ENCODE measurements around the gene C5AR2.

Gene C5AR2

DNA sequence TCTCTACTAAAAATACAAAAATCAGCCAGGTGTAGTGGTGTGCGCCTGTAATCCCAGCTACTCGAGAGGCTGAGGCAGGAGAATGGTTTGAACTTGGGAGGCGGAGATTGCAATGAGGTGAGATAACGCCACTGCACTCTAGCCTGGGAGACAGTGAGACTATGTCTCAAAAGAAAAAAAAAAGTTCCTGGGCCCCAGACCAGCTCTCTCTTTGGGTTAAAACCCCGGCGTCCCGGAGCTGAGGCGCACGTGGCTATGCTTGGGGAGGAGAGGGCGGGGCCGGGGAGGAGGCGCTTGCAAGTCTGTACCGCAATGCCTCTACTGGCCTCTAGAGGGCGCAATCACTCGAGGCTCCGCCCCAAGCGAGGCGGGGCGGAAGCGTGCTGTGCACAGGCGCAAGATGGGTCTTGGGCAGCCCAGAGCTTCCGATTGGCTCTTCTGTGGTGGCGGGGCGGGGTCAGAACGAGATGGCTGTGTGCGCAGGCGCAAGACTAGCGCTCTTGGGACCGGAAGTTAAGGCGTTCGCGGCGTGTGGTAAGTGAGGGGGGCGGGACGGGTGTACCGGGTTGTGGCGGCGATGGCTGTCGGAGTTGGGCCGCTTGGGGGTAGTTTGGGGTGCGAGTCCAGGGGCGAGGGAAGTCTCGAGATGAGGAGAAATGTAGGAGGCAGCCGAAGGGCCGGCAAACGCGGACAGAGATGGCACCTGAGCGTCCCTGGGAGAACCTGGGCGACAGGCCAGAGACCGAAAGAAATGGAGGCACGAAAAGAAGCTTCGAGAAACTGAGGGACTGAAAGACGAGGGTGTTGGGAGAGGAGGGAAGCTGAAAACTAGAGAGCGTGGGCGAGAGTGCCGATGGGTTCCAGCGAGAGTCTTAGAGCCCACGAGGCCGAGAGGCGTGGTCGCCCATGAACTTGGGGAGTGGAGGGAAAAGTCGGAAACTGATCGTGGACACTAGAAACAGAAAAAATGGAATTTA is 17.1 kb downstream of the C5AR2 start, which contains the start of gene DHX34:
Gene DHX34, plus strand, starts transcription at position 497 of the 977 bp plus-strand sequence. CDS start 3,716 bp downstream, outside the sequence.
- peak; percentile 100 for DNase-seq (ENCODE audit: low spot score)
- TF ChIP-seq, protein P1, sequence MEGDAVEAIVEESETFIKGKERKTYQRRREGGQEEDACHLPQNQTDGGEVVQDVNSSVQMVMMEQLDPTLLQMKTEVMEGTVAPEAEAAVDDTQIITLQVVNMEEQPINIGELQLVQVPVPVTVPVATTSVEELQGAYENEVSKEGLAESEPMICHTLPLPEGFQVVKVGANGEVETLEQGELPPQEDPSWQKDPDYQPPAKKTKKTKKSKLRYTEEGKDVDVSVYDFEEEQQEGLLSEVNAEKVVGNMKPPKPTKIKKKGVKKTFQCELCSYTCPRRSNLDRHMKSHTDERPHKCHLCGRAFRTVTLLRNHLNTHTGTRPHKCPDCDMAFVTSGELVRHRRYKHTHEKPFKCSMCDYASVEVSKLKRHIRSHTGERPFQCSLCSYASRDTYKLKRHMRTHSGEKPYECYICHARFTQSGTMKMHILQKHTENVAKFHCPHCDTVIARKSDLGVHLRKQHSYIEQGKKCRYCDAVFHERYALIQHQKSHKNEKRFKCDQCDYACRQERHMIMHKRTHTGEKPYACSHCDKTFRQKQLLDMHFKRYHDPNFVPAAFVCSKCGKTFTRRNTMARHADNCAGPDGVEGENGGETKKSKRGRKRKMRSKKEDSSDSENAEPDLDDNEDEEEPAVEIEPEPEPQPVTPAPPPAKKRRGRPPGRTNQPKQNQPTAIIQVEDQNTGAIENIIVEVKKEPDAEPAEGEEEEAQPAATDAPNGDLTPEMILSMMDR (IDR thresholded peaks at IDR 0.05; ENCODE audit: borderline replicate concordance, control extremely low read depth, extremely low read depth, insufficient read depth, missing control alignments): peak; percentile 99
- in situ Hi-C loops (cut with MboI; ENCODE audit: low sequenced_read_pairs, unreplicated experiment): no loop called here

DNA sequence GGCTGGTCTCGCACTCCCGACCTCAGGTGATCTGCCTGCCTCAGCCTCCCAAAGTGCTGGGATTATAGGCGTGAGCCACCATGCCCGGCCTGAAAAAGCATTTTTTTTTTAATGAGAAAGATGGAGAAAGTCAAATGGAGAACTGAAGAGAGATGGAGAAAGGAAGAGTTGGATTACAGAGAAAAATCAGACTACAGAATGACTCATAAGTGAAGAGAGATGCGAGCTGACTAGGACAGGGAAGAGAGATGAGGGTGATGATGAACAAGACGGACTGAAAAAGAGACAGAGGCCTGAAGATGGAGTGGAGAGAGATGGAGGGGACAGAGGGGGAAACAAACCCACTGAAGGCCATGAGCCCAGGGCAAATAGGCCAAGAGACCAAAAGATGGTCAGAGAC is 18.7 kb downstream of the C5AR2 start:
- in situ Hi-C loops (cut with MboI; ENCODE audit: low sequenced_read_pairs, unreplicated experiment): no loop called here
- DNase-seq (ENCODE audit: low spot score): no peak

DNA sequence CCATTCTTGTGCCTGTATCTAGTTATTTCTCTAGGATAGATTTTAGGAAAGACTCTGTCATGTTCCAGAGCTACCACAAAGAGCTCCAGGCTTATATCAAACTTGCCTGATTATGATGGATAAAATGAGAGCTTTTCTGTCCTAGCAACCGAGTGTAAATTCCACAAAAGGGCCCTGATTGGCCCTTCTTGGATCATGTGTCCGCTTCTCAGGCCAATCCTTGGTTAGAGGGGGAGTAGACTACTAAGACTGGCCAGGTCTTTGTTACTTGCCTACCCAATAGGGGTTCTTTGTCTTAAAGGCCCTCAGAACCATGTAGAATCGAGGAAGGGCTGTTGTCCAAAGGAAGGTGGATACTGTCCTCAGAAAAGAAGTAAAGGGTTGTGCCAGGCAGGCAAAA is 19.6 kb downstream of the C5AR2 start:
- in situ Hi-C loops (cut with MboI; ENCODE audit: low sequenced_read_pairs, unreplicated experiment): no loop called here
- TF ChIP-seq, protein P1 (IDR thresholded peaks at IDR 0.05; ENCODE audit: borderline replicate concordance, control extremely low read depth, extremely low read depth, insufficient read depth, missing control alignments): no peak
- DNase-seq (ENCODE audit: low spot score): no peak

More for the DNA sequence above, 18.7 kb downstream of the C5AR2 start:
- TF ChIP-seq, protein P1 (IDR thresholded peaks at IDR 0.05; ENCODE audit: borderline replicate concordance, control extremely low read depth, extremely low read depth, insufficient read depth, missing control alignments): no peak

DNA sequence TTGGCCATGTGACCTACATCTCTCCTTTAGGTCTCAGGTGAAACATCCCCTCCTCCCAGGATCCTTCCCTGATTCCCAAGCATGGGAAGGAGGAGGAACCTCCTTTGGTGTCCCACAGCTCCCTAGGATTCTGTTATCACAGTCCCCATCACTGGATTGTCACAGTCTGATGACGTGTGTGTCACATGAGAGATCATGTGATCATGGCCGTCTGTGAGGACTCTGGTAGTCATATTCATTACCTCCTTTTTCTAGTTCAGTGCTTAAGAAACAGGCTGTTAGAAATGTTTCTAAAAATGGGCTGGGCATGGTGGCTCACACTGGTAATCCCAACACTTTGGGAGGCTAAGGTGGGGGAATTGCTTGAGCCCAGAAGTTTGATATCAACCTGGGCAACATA is 20.1 kb downstream of the C5AR2 start:
- in situ Hi-C loops (cut with MboI; ENCODE audit: low sequenced_read_pairs, unreplicated experiment): no loop called here
- DNase-seq (ENCODE audit: low spot score): no peak
- TF ChIP-seq, protein P1 (IDR thresholded peaks at IDR 0.05; ENCODE audit: borderline replicate concordance, control extremely low read depth, extremely low read depth, insufficient read depth, missing control alignments): no peak

DNA sequence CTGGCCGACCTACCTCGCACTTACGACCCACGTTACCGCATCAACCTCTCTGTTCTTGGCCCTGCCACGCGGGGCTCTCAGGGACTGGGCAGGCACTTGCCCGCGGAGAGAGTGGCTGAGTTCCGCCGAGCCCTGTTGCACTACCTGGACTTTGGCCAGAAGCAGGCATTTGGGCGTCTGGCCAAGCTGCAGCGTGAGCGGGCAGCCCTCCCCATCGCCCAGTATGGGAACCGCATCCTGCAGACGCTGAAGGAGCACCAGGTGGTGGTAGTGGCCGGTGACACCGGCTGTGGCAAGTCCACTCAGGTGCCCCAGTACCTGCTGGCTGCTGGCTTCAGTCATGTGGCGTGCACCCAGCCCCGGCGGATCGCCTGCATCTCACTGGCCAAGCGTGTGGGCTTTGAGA is 21.3 kb downstream of the C5AR2 start:
- DNase-seq (ENCODE audit: low spot score): no peak
- TF ChIP-seq, protein P1 (IDR thresholded peaks at IDR 0.05; ENCODE audit: borderline replicate concordance, control extremely low read depth, extremely low read depth, insufficient read depth, missing control alignments): no peak
- in situ Hi-C loops (cut with MboI; ENCODE audit: low sequenced_read_pairs, unreplicated experiment): no loop called here

DNA sequence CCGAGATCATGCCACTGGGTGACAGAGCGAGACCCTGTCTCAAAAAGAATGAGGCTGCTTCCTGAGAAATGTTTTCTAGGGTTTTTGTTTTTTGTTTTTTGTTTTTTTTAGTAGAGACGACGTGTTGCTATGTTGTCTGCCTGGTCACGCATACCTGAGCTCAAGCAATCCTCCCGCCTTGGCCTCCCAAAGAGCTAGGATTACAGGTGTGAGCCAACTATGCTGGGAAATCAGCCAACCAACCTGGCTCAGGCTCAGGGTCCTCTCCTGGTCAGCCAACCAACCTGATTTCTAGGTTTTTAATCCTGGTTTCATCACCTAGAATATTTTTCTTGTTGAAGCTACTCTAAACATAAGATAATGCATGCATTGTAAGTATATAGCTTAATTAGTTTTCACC is 24.9 kb downstream of the C5AR2 start:
- TF ChIP-seq, protein P1 (IDR thresholded peaks at IDR 0.05; ENCODE audit: borderline replicate concordance, control extremely low read depth, extremely low read depth, insufficient read depth, missing control alignments): no peak
- DNase-seq (ENCODE audit: low spot score): no peak
- in situ Hi-C loops (cut with MboI; ENCODE audit: low sequenced_read_pairs, unreplicated experiment): no loop called here

Measured in GM13976 (cell line).